Measurements from ENCODE around the gene FGD6. TPM values are rescaled to one million over a fixed set of nuclear protein-coding genes. Genes with fewer than 3 reads are reported as not detected.

Gene FGD6
- total RNA-seq, 1 experiment from 2014 or later: 18.2 TPM

DNA sequence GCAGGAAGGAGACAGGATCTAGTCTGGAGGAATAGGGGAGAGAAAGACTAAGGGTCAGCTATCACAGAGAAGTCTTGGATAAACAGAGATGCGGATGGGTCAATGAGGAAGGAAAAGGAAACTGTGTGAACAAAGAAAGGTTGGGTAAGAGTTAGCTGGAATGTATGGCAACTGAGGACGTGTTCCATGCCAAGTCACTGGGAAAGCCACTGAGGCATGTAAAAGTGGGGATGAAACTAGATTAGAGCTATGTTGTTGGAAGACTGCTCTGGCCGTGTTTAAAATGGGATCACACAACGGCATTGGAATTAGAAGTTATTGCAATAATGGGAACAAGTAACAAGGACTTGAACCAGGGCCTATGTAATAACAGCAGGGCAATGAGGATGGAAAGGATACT is 139.9 kb downstream of the FGD6 start:
- no peak overlapping the region for H2AFZ ChIP-seq (ENCODE audit: low read depth, low read length, poor library complexity, severe bottlenecking)
- DNase-seq (ENCODE audit: low read depth, low spot score) (no peak), ATAC-seq (no peak)
- H3K36me3 ChIP-seq (ENCODE audit: control insufficient read depth in 1 of 2, insufficient read depth in 2 of 2, low read length in 2 of 2): no peaks in the 10 kb centered on the region
- H3K4me1 ChIP-seq (ENCODE audit: control insufficient read depth in 1 of 2, insufficient read depth in 2 of 2, low read length in 2 of 2): peaks cover 0 to 6% of the 10 kb centered on the region in 2 experiments; a peak in 2 of 4 replicates
- H4K20me1 ChIP-seq (ENCODE audit: insufficient read depth): no peaks in the 10 kb centered on the region
- no peaks in the 10 kb centered on the region for H3K9me3 ChIP-seq (ENCODE audit: control insufficient read depth in 1 of 2, insufficient read depth in 1 of 2, low read depth in 1 of 2, low read length in 2 of 2)
- POLR2A ChIA-PET: no interaction called here
- H3K9ac ChIP-seq (ENCODE audit: low read length): no peak overlapping the region
- no peak for TF ChIP-seq SRF (IDR thresholded peaks at IDR 0.05; ENCODE audit: low read depth)
- TF ChIP-seq CTCF (IDR thresholded peaks at IDR 0.05 in 2 of 3, conservative IDR thresholded peaks at IDR 0.05 in 1 of 3; ENCODE audit: borderline replicate concordance in 1 of 3, insufficient read depth in 1 of 3, low read depth in 2 of 3, low read length in 2 of 3): no peak
- TF ChIP-seq POLR2AphosphoS5 (IDR thresholded peaks at IDR 0.05; ENCODE audit: low read depth, low read length): no peak
- no peak for TF ChIP-seq ZBTB33 (IDR thresholded peaks at IDR 0.05; ENCODE audit: extremely low read depth, insufficient replicate concordance, low read length)
- no peak for TF ChIP-seq POLR2A (IDR thresholded peaks at IDR 0.05; ENCODE audit: borderline replicate concordance, extremely low read depth, insufficient read depth, insufficient read length)
- TF ChIP-seq EZH2 (IDR thresholded peaks at IDR 0.05): no peak
- TF ChIP-seq, protein P1, sequence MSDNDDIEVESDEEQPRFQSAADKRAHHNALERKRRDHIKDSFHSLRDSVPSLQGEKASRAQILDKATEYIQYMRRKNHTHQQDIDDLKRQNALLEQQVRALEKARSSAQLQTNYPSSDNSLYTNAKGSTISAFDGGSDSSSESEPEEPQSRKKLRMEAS (IDR thresholded peaks at IDR 0.05): no peak
- TF ChIP-seq FOSL1 (IDR thresholded peaks at IDR 0.05; ENCODE audit: low read depth): no peak
- TF ChIP-seq JUND (IDR thresholded peaks at IDR 0.05): no peak
- no peak for TF ChIP-seq CEBPB (IDR thresholded peaks at IDR 0.05; ENCODE audit: low read depth)
- TF ChIP-seq SP1 (IDR thresholded peaks at IDR 0.05; ENCODE audit: low read depth): no peak
- TF ChIP-seq, protein P2, sequence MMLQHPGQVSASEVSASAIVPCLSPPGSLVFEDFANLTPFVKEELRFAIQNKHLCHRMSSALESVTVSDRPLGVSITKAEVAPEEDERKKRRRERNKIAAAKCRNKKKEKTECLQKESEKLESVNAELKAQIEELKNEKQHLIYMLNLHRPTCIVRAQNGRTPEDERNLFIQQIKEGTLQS (IDR thresholded peaks at IDR 0.05): no peak
- TF ChIP-seq EGR1 (IDR thresholded peaks at IDR 0.05; ENCODE audit: low read depth): no peak
- TF ChIP-seq EZH2phosphoT487 (IDR thresholded peaks at IDR 0.05; ENCODE audit: borderline replicate concordance): no peak
- no TSS peak for BruUV-seq (replicated peaks)
- H3K79me2 ChIP-seq (ENCODE audit: insufficient read depth, low read length): peaks cover 10% of the 10 kb centered on the region
- CTCF ChIA-PET: no interaction called here
- RAD21 ChIA-PET (ENCODE audit: low non-redundant PET in 1 of 2, low total read pairs in 2 of 2, uncharacterized antibody in 2 of 2, unreplicated experiment in 2 of 2): no interaction called here
- H3K27me3 ChIP-seq (ENCODE audit: insufficient read depth, low read length): no peaks in the 10 kb centered on the region
- no peak overlapping the region for H3K4me2 ChIP-seq (ENCODE audit: low read length)
- intact Hi-C loops (cut with micrococcal nuclease): no loop called here
- H3K27ac ChIP-seq (ENCODE audit: low read depth, low read length): no peak overlapping the region
- no peak overlapping the region for H3K4me3 ChIP-seq (replicated peaks in 1 of 2; ENCODE audit: low read depth in 1 of 2, low read length in 2 of 2)
- H3K9me2 ChIP-seq (ENCODE audit: insufficient read depth): no peaks in the 10 kb centered on the region
